ENCODE measurements around the gene ZBP1.

ZBP1 gene, protein sequence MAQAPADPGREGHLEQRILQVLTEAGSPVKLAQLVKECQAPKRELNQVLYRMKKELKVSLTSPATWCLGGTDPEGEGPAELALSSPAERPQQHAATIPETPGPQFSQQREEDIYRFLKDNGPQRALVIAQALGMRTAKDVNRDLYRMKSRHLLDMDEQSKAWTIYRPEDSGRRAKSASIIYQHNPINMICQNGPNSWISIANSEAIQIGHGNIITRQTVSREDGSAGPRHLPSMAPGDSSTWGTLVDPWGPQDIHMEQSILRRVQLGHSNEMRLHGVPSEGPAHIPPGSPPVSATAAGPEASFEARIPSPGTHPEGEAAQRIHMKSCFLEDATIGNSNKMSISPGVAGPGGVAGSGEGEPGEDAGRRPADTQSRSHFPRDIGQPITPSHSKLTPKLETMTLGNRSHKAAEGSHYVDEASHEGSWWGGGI

DNA sequence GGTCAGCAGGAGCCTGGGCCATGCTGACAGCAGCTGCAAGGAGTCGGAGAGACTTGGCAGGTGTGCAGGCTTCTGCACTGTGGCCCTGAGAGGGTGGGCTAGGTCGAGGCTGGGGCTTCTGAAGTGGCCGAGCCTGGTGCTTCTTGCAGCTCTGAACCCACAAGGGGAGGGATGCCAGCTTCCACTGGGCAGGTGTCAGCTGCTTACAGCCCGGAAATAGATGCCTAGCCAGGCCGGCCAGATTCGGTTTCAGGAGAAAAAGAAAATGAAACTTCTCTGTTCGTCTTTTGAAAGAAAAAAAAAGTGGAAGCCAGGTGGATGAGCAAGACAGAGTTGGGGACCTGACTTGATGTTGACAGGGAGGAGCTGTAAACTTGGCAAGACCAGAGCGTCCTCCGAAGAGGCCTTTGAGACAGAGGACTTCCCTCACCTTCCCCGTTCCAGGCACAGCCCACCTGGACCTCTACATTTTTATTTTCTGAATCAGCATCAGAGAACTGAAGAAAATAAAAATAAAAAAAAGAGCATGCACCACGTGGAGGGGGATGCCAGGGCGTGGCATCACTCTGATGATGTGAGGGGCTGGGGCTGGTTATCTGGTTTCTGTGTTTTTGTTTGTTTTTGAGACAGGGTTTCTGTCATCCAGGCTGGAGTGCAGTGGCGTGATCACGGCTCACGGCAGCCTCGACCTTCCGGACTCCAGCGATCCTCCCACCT lies at the start of gene ZBP1:
Gene ZBP1 (minus strand): TSS at position 153 of the 717 bp plus-strand sequence. CDS start 131 bp downstream, at position 22.
- no peak for DNase-seq (ENCODE audit: extremely low spot score)
- ChIA-PET CTCF (no interaction called here), POLR2A (no interaction called here)
- no peak for TF ChIP-seq HDGF (IDR thresholded peaks at IDR 0.05; ENCODE audit: borderline replicate concordance)
- no peak for TF ChIP-seq BHLHE40 (IDR thresholded peaks at IDR 0.05; ENCODE audit: borderline replicate concordance)
- TF ChIP-seq CTBP1 (IDR thresholded peaks at IDR 0.05; ENCODE audit: borderline replicate concordance), result no peak
- TF ChIP-seq NFRKB (IDR thresholded peaks at IDR 0.05), result no peak
- no peak for TF ChIP-seq FOXM1 (IDR thresholded peaks at IDR 0.05; ENCODE audit: borderline replicate concordance)
- no peak for TF ChIP-seq FOXK2 (IDR thresholded peaks at IDR 0.05)
- TF ChIP-seq FOXA1 (IDR thresholded peaks at IDR 0.05), result no peak
- TF ChIP-seq ARNT (IDR thresholded peaks at IDR 0.05), result no peak
- TF ChIP-seq TARDBP (IDR thresholded peaks at IDR 0.05), result no peak
- TF ChIP-seq LEF1 (IDR thresholded peaks at IDR 0.05; ENCODE audit: borderline replicate concordance), result no peak
- no peak for TF ChIP-seq SP1 (IDR thresholded peaks at IDR 0.05)
- TF ChIP-seq ZNF384 (IDR thresholded peaks at IDR 0.05), result no peak
- TF ChIP-seq L3MBTL2 (conservative IDR thresholded peaks at IDR 0.05), result no peak
- TF ChIP-seq SUZ12 (IDR thresholded peaks at IDR 0.05), result no peak
- TF ChIP-seq ELF4 (IDR thresholded peaks at IDR 0.05), result no peak

DNA sequence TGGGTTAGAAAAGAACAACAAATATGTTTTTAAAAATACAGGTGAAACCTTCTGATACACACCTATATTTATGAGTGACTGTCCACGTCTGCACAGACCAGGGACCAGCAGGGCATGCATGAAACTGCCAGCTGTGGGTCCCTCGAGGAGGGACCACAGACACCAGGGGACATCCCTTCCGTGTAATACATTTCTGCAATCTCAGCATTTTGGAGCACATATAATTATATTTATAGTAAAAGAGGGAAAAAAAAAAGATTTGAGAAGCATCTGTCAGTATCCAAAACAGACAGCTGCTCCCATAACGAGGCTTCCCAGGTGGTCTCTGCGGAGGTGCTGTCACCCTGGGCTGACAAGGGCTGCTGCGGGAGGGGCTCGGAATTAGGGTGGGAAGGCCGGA lies 49.4 kb upstream of the ZBP1 start:
- TF ChIP-seq FOXM1 (IDR thresholded peaks at IDR 0.05; ENCODE audit: borderline replicate concordance), result no peak
- TF ChIP-seq, protein P1, sequence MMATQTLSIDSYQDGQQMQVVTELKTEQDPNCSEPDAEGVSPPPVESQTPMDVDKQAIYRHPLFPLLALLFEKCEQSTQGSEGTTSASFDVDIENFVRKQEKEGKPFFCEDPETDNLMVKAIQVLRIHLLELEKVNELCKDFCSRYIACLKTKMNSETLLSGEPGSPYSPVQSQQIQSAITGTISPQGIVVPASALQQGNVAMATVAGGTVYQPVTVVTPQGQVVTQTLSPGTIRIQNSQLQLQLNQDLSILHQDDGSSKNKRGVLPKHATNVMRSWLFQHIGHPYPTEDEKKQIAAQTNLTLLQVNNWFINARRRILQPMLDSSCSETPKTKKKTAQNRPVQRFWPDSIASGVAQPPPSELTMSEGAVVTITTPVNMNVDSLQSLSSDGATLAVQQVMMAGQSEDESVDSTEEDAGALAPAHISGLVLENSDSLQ (IDR thresholded peaks at IDR 0.05), result no peak
- TF ChIP-seq FOXK2 (IDR thresholded peaks at IDR 0.05), result no peak
- no peak for TF ChIP-seq HDGF (IDR thresholded peaks at IDR 0.05; ENCODE audit: borderline replicate concordance)
- no peak for TF ChIP-seq BHLHE40 (IDR thresholded peaks at IDR 0.05; ENCODE audit: borderline replicate concordance)
- no peak for TF ChIP-seq L3MBTL2 (conservative IDR thresholded peaks at IDR 0.05)
- TF ChIP-seq TARDBP (IDR thresholded peaks at IDR 0.05), result no peak
- TF ChIP-seq LEF1 (IDR thresholded peaks at IDR 0.05; ENCODE audit: borderline replicate concordance), result no peak
- no peak for TF ChIP-seq SP1 (IDR thresholded peaks at IDR 0.05)
- TF ChIP-seq CTBP1 (IDR thresholded peaks at IDR 0.05; ENCODE audit: borderline replicate concordance), result no peak
- no peak for TF ChIP-seq ZNF384 (IDR thresholded peaks at IDR 0.05)
- no peak for TF ChIP-seq NFRKB (IDR thresholded peaks at IDR 0.05)
- DNase-seq (ENCODE audit: extremely low spot score), result no peak
- CTCF ChIA-PET, result no interaction called here
- POLR2A ChIA-PET, result no interaction called here

DNA sequence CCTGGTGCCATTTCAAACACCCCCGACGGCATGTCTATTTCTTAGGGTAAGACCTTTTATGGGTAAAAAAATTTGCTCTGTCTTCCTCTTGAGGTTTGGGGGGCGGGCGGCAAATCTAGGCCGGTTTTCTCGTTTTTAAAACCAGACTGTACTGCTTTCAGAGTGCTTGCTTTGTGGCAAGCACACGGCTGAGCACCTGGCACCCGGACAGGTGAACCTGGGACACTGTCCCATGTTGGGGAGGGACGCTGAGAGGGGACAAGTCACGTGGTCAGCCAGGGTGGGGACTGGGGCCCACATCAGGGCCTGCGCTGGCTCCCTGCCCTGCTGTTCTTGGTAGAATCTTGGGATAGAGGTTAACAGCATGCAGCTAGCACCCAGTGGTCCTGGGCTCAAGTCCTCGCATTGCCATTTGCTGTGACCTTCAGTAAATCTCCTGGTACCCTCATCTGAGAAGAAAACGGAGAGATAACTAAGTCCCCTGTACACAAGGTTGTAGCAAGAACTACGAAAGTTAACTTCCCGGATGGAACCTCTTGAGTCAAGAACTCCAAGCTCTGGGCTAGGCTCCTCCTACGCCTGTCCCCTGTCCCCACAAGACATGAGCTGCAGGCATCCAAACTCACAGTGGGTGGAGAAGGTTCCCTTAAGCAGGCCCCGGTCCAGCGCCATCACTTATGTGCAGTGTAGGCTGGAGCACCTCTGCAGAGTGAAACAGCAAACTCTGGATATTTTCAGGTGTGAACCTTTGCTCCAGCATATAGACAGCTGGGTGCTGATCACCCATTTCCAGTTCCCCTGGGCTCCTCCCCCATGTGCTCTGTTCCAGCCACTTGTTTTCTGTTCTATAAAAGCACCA lies 47.9 kb upstream of the ZBP1 start:
- CTCF ChIA-PET, result no interaction called here

DNA sequence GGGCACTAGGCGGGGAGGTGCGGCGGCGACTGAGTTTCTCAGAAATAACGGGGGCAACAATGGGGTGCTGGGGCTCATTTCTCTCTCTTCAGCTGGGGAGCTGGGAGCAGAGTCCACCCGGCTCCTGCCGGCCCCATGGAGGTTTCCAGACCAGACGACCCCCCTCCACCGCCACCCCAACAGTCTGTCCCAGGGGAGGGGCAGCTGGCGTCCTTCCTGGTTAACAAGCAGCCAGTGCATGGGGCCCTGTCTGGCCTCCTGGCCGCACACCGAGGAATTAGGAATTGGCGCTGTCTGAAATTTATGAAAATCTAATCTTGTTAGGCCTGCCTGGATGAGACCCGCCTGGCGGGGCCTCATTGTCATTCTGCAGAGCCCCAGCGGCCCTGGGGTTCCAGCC lies 47.2 kb upstream of the ZBP1 start:
- POLR2A ChIA-PET, result no interaction called here
- CTCF ChIA-PET, result no interaction called here
- no peak for DNase-seq (ENCODE audit: extremely low spot score)
- TF ChIP-seq HDGF (IDR thresholded peaks at IDR 0.05; ENCODE audit: borderline replicate concordance) (no peak), FOXK2 (IDR thresholded peaks at IDR 0.05) (no peak), ELF4 (IDR thresholded peaks at IDR 0.05) (no peak), L3MBTL2 (conservative IDR thresholded peaks at IDR 0.05) (no peak), ZNF384 (IDR thresholded peaks at IDR 0.05) (no peak), BHLHE40 (IDR thresholded peaks at IDR 0.05; ENCODE audit: borderline replicate concordance) (no peak), ARNT (IDR thresholded peaks at IDR 0.05) (no peak), SP1 (IDR thresholded peaks at IDR 0.05) (no peak), FOXA1 (IDR thresholded peaks at IDR 0.05) (no peak), NFRKB (IDR thresholded peaks at IDR 0.05) (no peak), SUZ12 (IDR thresholded peaks at IDR 0.05) (no peak), TARDBP (IDR thresholded peaks at IDR 0.05) (no peak), FOXM1 (IDR thresholded peaks at IDR 0.05; ENCODE audit: borderline replicate concordance) (no peak), LEF1 (IDR thresholded peaks at IDR 0.05; ENCODE audit: borderline replicate concordance) (no peak), CTBP1 (IDR thresholded peaks at IDR 0.05; ENCODE audit: borderline replicate concordance) (no peak)
- TF ChIP-seq, protein P1 (IDR thresholded peaks at IDR 0.05), result no peak

More for the DNA sequence above, 47.9 kb upstream of the ZBP1 start:
- POLR2A ChIA-PET, result no interaction called here
- TF ChIP-seq FOXK2 (IDR thresholded peaks at IDR 0.05) (no peak), FOXA1 (IDR thresholded peaks at IDR 0.05) (no peak), ARNT (IDR thresholded peaks at IDR 0.05) (no peak), BHLHE40 (IDR thresholded peaks at IDR 0.05; ENCODE audit: borderline replicate concordance) (no peak), TARDBP (IDR thresholded peaks at IDR 0.05) (no peak), ZNF384 (IDR thresholded peaks at IDR 0.05) (no peak), L3MBTL2 (conservative IDR thresholded peaks at IDR 0.05) (no peak), CTBP1 (IDR thresholded peaks at IDR 0.05; ENCODE audit: borderline replicate concordance) (no peak), NFRKB (IDR thresholded peaks at IDR 0.05) (no peak), FOXM1 (IDR thresholded peaks at IDR 0.05; ENCODE audit: borderline replicate concordance) (no peak), SP1 (IDR thresholded peaks at IDR 0.05) (no peak), SUZ12 (IDR thresholded peaks at IDR 0.05) (no peak), ELF4 (IDR thresholded peaks at IDR 0.05) (no peak), LEF1 (IDR thresholded peaks at IDR 0.05; ENCODE audit: borderline replicate concordance) (no peak), HDGF (IDR thresholded peaks at IDR 0.05; ENCODE audit: borderline replicate concordance) (no peak)
- TF ChIP-seq, protein P1 (IDR thresholded peaks at IDR 0.05), result no peak
- DNase-seq (ENCODE audit: extremely low spot score), result no peak

Measured in HEK293T (cell line).